Keratinocyte (primary cell): ENCODE results near the gene GFY. TPM values are rescaled to one million over a fixed set of nuclear protein-coding genes. Genes with fewer than 3 reads are reported as not detected.

ENCODE experiments used
- DNase-seq: peaks from one replicate; pipeline ENCODE4 v3.0.0-alpha.2; 2011; ENCODE audit warnings: low read depth, missing footprints, low spot score
- FAIRE-seq: peaks from 2 replicates; lab custom pipeline; 2011; peaks lifted over from hg19 to GRCh38; lab: Jason Lieb, UNC
- H2AFZ ChIP-seq: 2 replicates; pipeline ENCODE4 v1.6.0; 2012; ENCODE audit warnings: low read length, control low read depth, inconsistent platforms; ENCODE audit not compliant: control insufficient read depth
- H3K27ac ChIP-seq: 2 replicates; pipeline ENCODE4 v1.5.1; 2011; ENCODE audit warnings: low read length; ENCODE audit not compliant: control insufficient read depth, insufficient read depth
- H3K27me3 ChIP-seq: 3 replicates; pipeline ENCODE4 v1.6.0; 2011; ENCODE audit warnings: low read length; ENCODE audit not compliant: control insufficient read depth, insufficient read depth; ENCODE audit errors: extremely low read depth
- H3K36me3 ChIP-seq, 2 experiments: 2 replicates in 1 of 2; 3 replicates in 1 of 2; pipeline ENCODE4 v1.5.1; 2011; ENCODE audit warnings: low read length in 2 of 2, mild to moderate bottlenecking in 1 of 2; ENCODE audit not compliant: control insufficient read depth in 2 of 2, insufficient read depth in 2 of 2; ENCODE audit errors: extremely low read depth in 1 of 2
- H3K4me1 ChIP-seq: 3 replicates; pipeline ENCODE4 v1.5.1; 2011; ENCODE audit warnings: low read length; ENCODE audit not compliant: control insufficient read depth, insufficient read depth; ENCODE audit errors: extremely low read depth
- H3K4me2 ChIP-seq: 3 replicates; pipeline ENCODE4 v1.6.0; 2011; ENCODE audit warnings: low read depth, low read length; ENCODE audit not compliant: control insufficient read depth, insufficient read depth; ENCODE audit errors: extremely low read depth
- H3K4me3 ChIP-seq, 3 experiments: fragments of 200-600 bp in 1 of 3; sonication (generic) in 1 of 3; 2 replicates in 2 of 3; 3 replicates in 1 of 3; pipeline ENCODE4 v1.5.1; 2011 to 2016; ENCODE audit warnings: low read length in 3 of 3, mild to moderate bottlenecking in 3 of 3, control low read depth in 2 of 3, inconsistent platforms in 1 of 3, low read depth in 1 of 3, mixed read lengths in 1 of 3, mixed run types in 1 of 3, moderate library complexity in 1 of 3; ENCODE audit not compliant: control insufficient read depth in 2 of 3, insufficient read depth in 2 of 3; ENCODE audit errors: extremely low read depth in 1 of 3
- H3K79me2 ChIP-seq: 2 replicates; pipeline ENCODE4 v1.6.0; 2012; ENCODE audit warnings: low read length; ENCODE audit not compliant: control insufficient read depth, insufficient read depth
- H3K9ac ChIP-seq: 3 replicates; pipeline ENCODE4 v1.6.0; 2011; ENCODE audit warnings: low read length; ENCODE audit not compliant: control insufficient read depth, insufficient read depth; ENCODE audit errors: extremely low read depth
- H3K9me1 ChIP-seq: 3 replicates; pipeline ENCODE4 v1.6.0; 2011; ENCODE audit warnings: low read length; ENCODE audit not compliant: control insufficient read depth, insufficient read depth; ENCODE audit errors: extremely low read depth
- H3K9me3 ChIP-seq: 2 replicates; pipeline ENCODE4 v1.5.1; 2012; ENCODE audit warnings: low read depth, low read length; ENCODE audit not compliant: control insufficient read depth
- H4K20me1 ChIP-seq: 3 replicates; pipeline ENCODE4 v1.6.0; 2011; ENCODE audit warnings: low read length; ENCODE audit not compliant: control insufficient read depth, insufficient read depth; ENCODE audit errors: extremely low read depth
- CTCF ChIP-seq, 3 experiments: IDR thresholded peaks in 1 of 3; conservative IDR thresholded peaks in 1 of 3; optimal IDR thresholded peaks in 1 of 3; 2 replicates in 2 of 3; 3 replicates in 1 of 3; pipeline versions ENCODE3 to v1.5.1; 2011; ENCODE audit warnings: low read length in 3 of 3, mild to moderate bottlenecking in 3 of 3, moderate library complexity in 2 of 3, control low read depth in 1 of 3, inconsistent platforms in 1 of 3; ENCODE audit not compliant: insufficient read depth in 2 of 3; ENCODE audit errors: extremely low read depth in 1 of 3
- EZH2 ChIP-seq: IDR thresholded peaks from one replicate; pipeline ENCODE4 v1.6.1; 2012; ENCODE audit warnings: inconsistent platforms, mild to moderate bottlenecking, low read length, moderate library complexity
- dilution Hi-C: fragments of 300-500 bp; cut with MboI; formaldehyde crosslinking; loops from one replicate; pipeline ENCODE4 v1.7.0; 2020; ENCODE audit warnings: low sequenced_read_pairs; ENCODE audit not compliant: extremely low pct_ligation_motif_present
- polyA plus RNA-seq, 5 experiments: library from polyadenylated mRNA; depleted of rRNA in 3 of 5; stranded (reverse) in 3 of 5; stranded (forward) in 1 of 5; unstranded in 1 of 5; fragments of >200 nt; gene quantifications; 1 replicate in 1 of 5; 2 replicates in 3 of 5; 3 replicates in 1 of 5; pipeline versions ENCODE4 v1.2.1 to v1.2.3, GENCODE V29; 2011 to 2012; ENCODE audit warnings: missing spikeins in 2 of 5, low read depth in 1 of 5, low replicate concordance in 1 of 5

Gene GFY
- polyA plus RNA-seq, 1 donor (not counting 4 experiments of a cell fraction or from before 2014, with no cell fraction given): not detected

DNA sequence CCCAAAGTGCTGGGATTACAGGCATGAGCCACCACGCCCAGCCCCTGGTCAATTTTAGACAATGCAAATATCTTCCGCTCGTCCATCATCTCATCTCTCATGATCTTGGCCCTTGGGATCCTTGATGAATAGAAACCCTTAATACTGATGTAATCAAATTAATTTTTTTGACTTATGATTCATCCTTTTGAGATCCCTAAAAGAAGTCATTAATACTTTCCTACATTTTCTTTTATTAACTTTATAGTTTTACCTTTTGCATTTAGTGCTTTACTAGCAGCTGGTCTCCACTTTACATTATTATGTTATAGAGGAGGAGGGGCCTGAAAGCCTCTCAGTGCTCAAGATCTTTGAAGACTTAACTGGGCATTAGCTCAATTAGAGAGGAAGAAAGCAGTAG lies 44.8 kb upstream of the GFY start:
- Histone ChIP-seq H3K27me3 (no peaks in the 10 kb centered on the region), H3K4me3 (no peak overlapping the region), H3K36me3 (no peaks in the 10 kb centered on the region), H3K9ac (no peak overlapping the region), H3K27ac (no peak overlapping the region), H3K4me2 (no peak overlapping the region), H3K9me1 (no peaks in the 10 kb centered on the region), H3K9me3 (no peaks in the 10 kb centered on the region), H3K79me2 (no peaks in the 10 kb centered on the region), H3K4me1 (no peaks in the 10 kb centered on the region), H4K20me1 (no peaks in the 10 kb centered on the region), H2AFZ (no peak overlapping the region)
- FAIRE-seq (no peak), DNase-seq (no peak)
- no peak for TF ChIP-seq EZH2
- TF ChIP-seq CTCF (optimal IDR thresholded peaks at IDR 0.05 in 1 of 3, IDR thresholded peaks at IDR 0.05 in 1 of 3, conservative IDR thresholded peaks at IDR 0.05 in 1 of 3; ENCODE audit: extremely low read depth in 1 of 3, insufficient read depth in 2 of 3, low read length in 3 of 3): no peak
- dilution Hi-C loops: no loop called here

- dilution Hi-C loops: no loop called here
- Histone ChIP-seq H3K4me3 (no peak overlapping the region), H3K9me3 (no peaks in the 10 kb centered on the region), H4K20me1 (no peaks in the 10 kb centered on the region), H3K9ac (no peak overlapping the region), H3K27me3 (no peaks in the 10 kb centered on the region), H3K9me1 (no peaks in the 10 kb centered on the region), H3K4me2 (no peak overlapping the region), H3K36me3 (no peaks in the 10 kb centered on the region), H3K4me1 (no peaks in the 10 kb centered on the region), H2AFZ (no peak overlapping the region), H3K27ac (no peak overlapping the region), H3K79me2 (no peaks in the 10 kb centered on the region)
- TF ChIP-seq EZH2 (no peak), CTCF (optimal IDR thresholded peaks at IDR 0.05 in 1 of 3, IDR thresholded peaks at IDR 0.05 in 1 of 3, conservative IDR thresholded peaks at IDR 0.05 in 1 of 3; ENCODE audit: extremely low read depth in 1 of 3, insufficient read depth in 2 of 3, low read length in 3 of 3) (no peak)
- FAIRE-seq (no peak), DNase-seq (no peak)
Observed at GRCh38 chr19:49382639-49383038, 42.5 kb upstream of the GFY start.
